K562 (cell line): ENCODE measurements around the gene ZNF646. TPM values are rescaled to one million over a fixed set of nuclear protein-coding genes. Genes with fewer than 3 reads are reported as not detected.

Experiments
- ATF3 ChIP-seq, 2 experiments: fragments of 450-650 bp in 1 of 2; sonication (generic) in 1 of 2; formaldehyde crosslinking in 1 of 2; IDR thresholded peaks in 1 of 2; conservative IDR thresholded peaks in 1 of 2; 2 replicates each; pipeline versions ENCODE4 v1.6.1 to v1.8.1; 2016 to 2023; ENCODE audit warnings: mild to moderate bottlenecking in 2 of 2, moderate library complexity in 2 of 2, inconsistent platforms in 1 of 2, missing genetic modification reagents in 1 of 2
- BDP1 ChIP-seq: IDR thresholded peaks from 3 replicates; pipeline ENCODE4 v1.6.1; 2011; ENCODE audit not compliant: insufficient read length, insufficient read depth
- CSDE1 ChIP-seq, 2 experiments: fragments of 450-650 bp; IDR thresholded peaks; 2 replicates each; pipeline ENCODE4 v1.6.1; 2016; ENCODE audit warnings: mild to moderate bottlenecking in 1 of 2
- CUX1 ChIP-seq: fragments of 200-800 bp; sonication (Bioruptor generic); IDR thresholded peaks from 2 replicates; pipeline ENCODE4 v1.6.1; 2016; ENCODE audit warnings: missing genetic modification characterization, missing compliant biosample characterization
- EWSR1 ChIP-seq: fragments of 450-650 bp; IDR thresholded peaks from 2 replicates; pipeline ENCODE4 v1.6.1; 2018; ENCODE audit warnings: borderline replicate concordance, mild to moderate bottlenecking, low read depth, moderate library complexity; ENCODE audit not compliant: partially characterized antibody
- GATAD2B ChIP-seq: fragments of 450-650 bp; IDR thresholded peaks from 2 replicates; pipeline ENCODE4 v1.6.1; 2017; ENCODE audit warnings: mild to moderate bottlenecking, borderline replicate concordance
- JUN ChIP-seq, 2 experiments: sonication (generic) in 1 of 2; formaldehyde crosslinking in 1 of 2; IDR thresholded peaks; 2 replicates each; pipeline versions ENCODE4 v1.6.1 to v1.8.0; 2012 to 2022; ENCODE audit warnings: borderline replicate concordance in 2 of 2, mild to moderate bottlenecking in 2 of 2, improper control_type of control experiment in 1 of 2, low read depth in 1 of 2, low read length in 1 of 2, missing genetic modification reagents in 1 of 2
- MCM5 ChIP-seq: fragments of 450-650 bp; IDR thresholded peaks from 2 replicates; pipeline ENCODE4 v1.6.1; 2016; ENCODE audit warnings: low read depth
- NFRKB ChIP-seq: fragments of 450-650 bp; IDR thresholded peaks from 2 replicates; pipeline ENCODE4 v1.6.1; 2016; ENCODE audit warnings: low read depth
- PHF8 ChIP-seq: fragments of 200-600 bp; sonication (generic); IDR thresholded peaks from 2 replicates; pipeline ENCODE4 v1.6.1; 2012; ENCODE audit warnings: mixed run types, mild to moderate bottlenecking, inconsistent platforms, low read length, moderate library complexity, borderline replicate concordance
- PREB ChIP-seq: sonication (generic); formaldehyde crosslinking; IDR thresholded peaks from 2 replicates; pipeline ENCODE4 v1.8.1; 2023; ENCODE audit warnings: mild to moderate bottlenecking, missing genetic modification reagents
- PTBP1 ChIP-seq: fragments of 200-400 bp; formaldehyde crosslinking; IDR thresholded peaks from 2 replicates; pipeline ENCODE4 v1.6.1; 2017; ENCODE audit warnings: low read depth, low read length
- PTRF ChIP-seq: fragments of 450-650 bp; IDR thresholded peaks from 2 replicates; pipeline ENCODE4 v1.6.1; 2016; ENCODE audit warnings: mild to moderate bottlenecking, missing genetic modification characterization, missing compliant biosample characterization
- SIN3B ChIP-seq: fragments of 450-650 bp; IDR thresholded peaks from 2 replicates; pipeline ENCODE4 v1.6.1; 2017; ENCODE audit warnings: low read depth, mild to moderate bottlenecking, moderate library complexity
- THRAP3 ChIP-seq: fragments of 450-650 bp; IDR thresholded peaks from 2 replicates; pipeline ENCODE4 v1.6.1; 2016; ENCODE audit warnings: mild to moderate bottlenecking, inconsistent platforms, borderline replicate concordance
- ZC3H11A ChIP-seq: IDR thresholded peaks from 2 replicates; pipeline ENCODE4 v1.6.1; 2012; ENCODE audit warnings: low read depth, low read length, improper control_type of control experiment
- ZNF263 ChIP-seq: sonication (generic); formaldehyde crosslinking; IDR thresholded peaks from 2 replicates; pipeline ENCODE4 v1.8.0; 2022; ENCODE audit warnings: mild to moderate bottlenecking, missing genetic modification reagents, borderline replicate concordance
- ZNF507 ChIP-seq: conservative IDR thresholded peaks from 2 replicates; pipeline ENCODE4 v1.6.1; 2017; ENCODE audit warnings: missing genetic modification characterization, missing compliant biosample characterization
- ZNF589 ChIP-seq: fragments of 200-800 bp; sonication (Bioruptor generic); IDR thresholded peaks from 2 replicates; pipeline ENCODE4 v1.6.1; 2016; ENCODE audit warnings: low read depth, missing genetic modification characterization, missing compliant biosample characterization
- ZNF766 ChIP-seq: fragments of 200-800 bp; sonication (Bioruptor generic); conservative IDR thresholded peaks from 2 replicates; pipeline ENCODE4 v1.6.1; 2016; ENCODE audit warnings: missing genetic modification characterization, missing compliant biosample characterization
- polyA plus RNA-seq, 8 experiments: library from polyadenylated mRNA; depleted of rRNA in 4 of 8; stranded (reverse) in 5 of 8; unstranded in 3 of 8; fragments of >200 nt; fragmentation: Nextera tagmentation in 2 of 8; fragmentation: Illumina TruSeq in 1 of 8; extraction: Ambion mirVana in 2 of 8; extraction: Trizol in 1 of 8; gene quantifications; 2 replicates each; pipeline versions ENCODE4 v1.2.1 to v1.2.3, GENCODE V29; 2011 to 2014; ENCODE audit warnings: inconsistent platforms in 1 of 8, missing spikeins in 1 of 8
- total RNA-seq, 7 experiments: library from RNA; depleted of rRNA in 6 of 7; stranded (reverse); fragments of >200 nt in 6 of 7; fragmentation: Illumina TruSeq in 2 of 7; extraction: Trizol in 2 of 7; gene quantifications; 2 replicates each; pipeline versions ENCODE4 v1.2.1 to v1.2.3, GENCODE V29; 2011 to 2021; ENCODE audit warnings: low replicate concordance in 1 of 7

ZNF646 gene
- total and polyA plus RNA-seq, 9 of the 15 experiments (the other 6 are each of a cell fraction or from before 2014, with no cell fraction given) = 0.08 to 20.6 (median 8.0) TPM

- TF ChIP-seq MCM5 (no peak), CUX1 (CRISPR knock-in tag) (no peak), CSDE1 (IDR thresholded peaks at IDR 0.05) (no peak), ZNF766 (CRISPR knock-in tag) (no peak), NFRKB (peak; percentile 53; the same call in 1 of the 2 replicates), SIN3B (no peak), ATF3 (IDR thresholded peaks at IDR 0.05) (no peak), ATF3 (CRISPR knock-in tag; conservative IDR thresholded peaks at IDR 0.05) (no peak), BDP1 (no peak), PHF8 (peak; percentile 44; the same call in 1 of the 2 replicates), ZNF263 (CRISPR knock-in tag) (peak; percentile 77), PTRF (no peak), GATAD2B (peak; percentile 90; the same call in 1 of the 2 replicates), JUN (IDR thresholded peaks at IDR 0.05; ENCODE audit: borderline replicate concordance, low read depth, low read length) (peak; percentile 83; the same call in 1 of the 2 replicates), JUN (CRISPR knock-in tag; IDR thresholded peaks at IDR 0.05; ENCODE audit: borderline replicate concordance) (no peak), PREB (CRISPR knock-in tag) (no peak), EWSR1 (no peak), ZNF507 (tag) (no peak), ZNF589 (CRISPR knock-in tag) (no peak; the same call in 1 of the 2 replicates), THRAP3 (no peak), ZC3H11A (no peak), PTBP1 (0 out of 2 replicates have a peak, but pooled peaks have one; percentile 19)
These were observed 31.5 kb downstream of the ZNF646 start (continued) for GRCh38 chr16:31105677-31106213.
